Psoas muscle (tissue), 8 donors: ENCODE results near the gene DAGLB. TPM values are rescaled to one million over a fixed set of nuclear protein-coding genes. Genes with fewer than 3 reads are reported as not detected.

ENCODE experiments used
- ATAC-seq, 4 donors: fragments of 200-7000 bp; cut with Tn5 transposase; one replicate each; pipeline ENCODE4 v1.9.1; 2020; ENCODE audit warnings: moderate library complexity in 3 of 4, mild to moderate bottlenecking in 2 of 4
- DNase-seq, 2 donors: peaks; one replicate each; pipeline ENCODE4 v3.0.0-alpha.2; 2020
- H3K27ac ChIP-seq: fragments of 200-600 bp; one replicate; pipeline ENCODE4 v1.8.0; 2022
- H3K27me3 ChIP-seq, 3 donors: fragments of 200-600 bp in 1 of 3; one replicate each; pipeline versions ENCODE4 v1.6.1 to v1.8.0; 2013 to 2022; ENCODE audit warnings: low read length in 2 of 3, mild to moderate bottlenecking in 2 of 3, moderate library complexity in 1 of 3; ENCODE audit not compliant: insufficient read depth in 3 of 3
- H3K36me3 ChIP-seq, 2 donors: fragments of 200-600 bp in 1 of 2; one replicate each; pipeline versions ENCODE4 v1.6.1 to v1.8.0; 2013 to 2022; ENCODE audit warnings: low read depth in 1 of 2, mild to moderate bottlenecking in 1 of 2, moderate library complexity in 1 of 2; ENCODE audit not compliant: insufficient read depth in 1 of 2
- H3K4me1 ChIP-seq: fragments of 200-600 bp; one replicate; pipeline ENCODE4 v1.8.0; 2022
- H3K4me3 ChIP-seq: fragments of 200-600 bp; one replicate; pipeline ENCODE4 v1.8.0; 2022; ENCODE audit warnings: mild to moderate bottlenecking
- H3K9me3 ChIP-seq: fragments of 200-600 bp; one replicate; pipeline ENCODE4 v1.8.0; 2022
- WGBS, 3 donors: extraction: QIAGEN DNeasy Blood & Tissue Kit; methylation state at CpG; one replicate each; pipeline versions ENCODE4 v1.1.6 to v1.1.7; 2013; 5-methylcytosine and 5-hydroxymethylcytosine counted together
- intact Hi-C, 2 donors: fragments of 100-400 bp; cut with DNase I; formaldehyde crosslinking; loops; one replicate each; pipeline versions ENCODE4 v1.11.0 to v1.14.2; 2022
- polyA plus RNA-seq, 3 donors: library from polyadenylated mRNA; stranded (reverse); fragments of 200-250 nt; gene quantifications; one replicate each; pipeline ENCODE4 v1.2.3, GENCODE V29; 2013
- total RNA-seq, 4 donors: library from RNA; stranded (reverse); fragmentation: NEBNext Ultra II Directional in 2 of 4; extraction: Animal tissue kit (Norgen Biotek cat#: 25700) in 2 of 4; gene quantifications; one replicate each; pipeline versions ENCODE4 v1.2.1 to v1.2.4, GENCODE V29; 2021 to 2023
- TF ChIP-seq, protein P1 (sequence below): fragments of 200-600 bp; IDR thresholded peaks from one replicate; pipeline ENCODE4 v1.8.0; 2022; ENCODE audit warnings: antibody characterized with exemption
- donor health status: healthy with polysubstance abuse.
- donor health status: DM: no; HTN: no; CAD: no; lungs with moderate emphysema.
- donor health status: Bipolar disorder and iron deficiency.
- donor health status: healthy.
- donor health status: DM: yes; HTN: yes; CAD: no.
- donor health status: DM: no; HTN: no; CAD: no.
- donor health status: DM: no; HTN: no; CAD: no.
- donor health status: DM: yes; HTN: yes; CAD: no.

The DAGLB gene
- total and polyA plus RNA-seq, 7 donors = 9.2 to 23.8 (median 12.1) TPM

DNA sequence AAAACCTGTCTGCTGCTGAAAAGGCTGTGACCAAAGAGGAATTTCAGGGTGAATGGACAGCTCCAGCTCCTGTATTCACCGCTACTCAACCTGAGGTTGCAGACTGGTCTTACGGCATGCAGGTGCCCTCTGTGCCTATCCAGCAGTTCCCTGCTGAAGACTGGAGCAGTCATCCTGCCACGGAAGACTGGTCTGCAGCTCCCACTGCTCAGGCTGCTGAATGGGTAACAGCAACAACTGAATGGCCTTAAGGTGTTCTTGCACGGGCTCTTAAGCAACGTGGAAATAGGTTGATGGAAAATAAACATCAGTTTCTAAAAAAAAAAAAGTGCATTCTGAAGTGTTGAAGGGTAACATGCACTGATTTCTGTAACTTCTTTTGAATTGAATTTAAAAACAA is 82.3 kb downstream of the DAGLB start:
- no peaks in the 10 kb centered on the region for H3K9me3 ChIP-seq
- TF ChIP-seq, protein P1, sequence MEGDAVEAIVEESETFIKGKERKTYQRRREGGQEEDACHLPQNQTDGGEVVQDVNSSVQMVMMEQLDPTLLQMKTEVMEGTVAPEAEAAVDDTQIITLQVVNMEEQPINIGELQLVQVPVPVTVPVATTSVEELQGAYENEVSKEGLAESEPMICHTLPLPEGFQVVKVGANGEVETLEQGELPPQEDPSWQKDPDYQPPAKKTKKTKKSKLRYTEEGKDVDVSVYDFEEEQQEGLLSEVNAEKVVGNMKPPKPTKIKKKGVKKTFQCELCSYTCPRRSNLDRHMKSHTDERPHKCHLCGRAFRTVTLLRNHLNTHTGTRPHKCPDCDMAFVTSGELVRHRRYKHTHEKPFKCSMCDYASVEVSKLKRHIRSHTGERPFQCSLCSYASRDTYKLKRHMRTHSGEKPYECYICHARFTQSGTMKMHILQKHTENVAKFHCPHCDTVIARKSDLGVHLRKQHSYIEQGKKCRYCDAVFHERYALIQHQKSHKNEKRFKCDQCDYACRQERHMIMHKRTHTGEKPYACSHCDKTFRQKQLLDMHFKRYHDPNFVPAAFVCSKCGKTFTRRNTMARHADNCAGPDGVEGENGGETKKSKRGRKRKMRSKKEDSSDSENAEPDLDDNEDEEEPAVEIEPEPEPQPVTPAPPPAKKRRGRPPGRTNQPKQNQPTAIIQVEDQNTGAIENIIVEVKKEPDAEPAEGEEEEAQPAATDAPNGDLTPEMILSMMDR = no peak
- H3K27me3 ChIP-seq = no peaks in the 10 kb centered on the region
- 81 to 83% (median 82%) methylated on average over 5 of the region's 5 CpGs for WGBS, 3 donors
- no peaks in the 10 kb centered on the region for H3K4me1 ChIP-seq
- H3K4me3 ChIP-seq = no peak overlapping the region
- H3K36me3 ChIP-seq = no peaks in the 10 kb centered on the region
- intact Hi-C loops = no loop called here
- DNase-seq (no peak), ATAC-seq (no peak)
- H3K27ac ChIP-seq = no peak overlapping the region

DNA sequence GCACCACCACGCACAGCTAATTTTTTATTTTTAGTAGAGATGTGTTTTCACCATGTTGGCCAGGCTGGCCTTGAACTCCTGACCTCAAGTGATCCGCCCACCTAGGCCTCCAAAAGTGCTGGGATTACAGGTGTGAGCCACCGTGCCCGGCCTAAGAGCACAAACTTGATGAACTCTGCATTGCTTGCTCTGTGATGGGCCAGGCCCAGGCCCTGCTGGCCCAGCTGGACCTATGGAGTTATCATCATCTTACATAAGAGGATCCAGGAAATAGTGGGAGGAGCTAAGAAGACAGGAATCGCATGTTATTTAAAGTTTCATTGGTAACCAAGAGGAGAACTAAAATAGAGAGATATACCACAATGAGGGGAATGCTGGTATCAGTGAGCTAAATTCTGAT is 86.9 kb downstream of the DAGLB start:
- 80 to 82% (median 81%) methylated on average over 5 of the region's 5 CpGs for WGBS, 3 donors
- no peak for DNase-seq
- Histone ChIP-seq H3K9me3 (no peaks in the 10 kb centered on the region), H3K4me1 (no peaks in the 10 kb centered on the region), H3K27ac (no peak overlapping the region), H3K4me3 (no peak overlapping the region), H3K27me3 (no peaks in the 10 kb centered on the region), H3K36me3 (no peaks in the 10 kb centered on the region)
- no peak for ATAC-seq
- TF ChIP-seq, protein P1 = no peak
- intact Hi-C loops = no loop called here

DNA sequence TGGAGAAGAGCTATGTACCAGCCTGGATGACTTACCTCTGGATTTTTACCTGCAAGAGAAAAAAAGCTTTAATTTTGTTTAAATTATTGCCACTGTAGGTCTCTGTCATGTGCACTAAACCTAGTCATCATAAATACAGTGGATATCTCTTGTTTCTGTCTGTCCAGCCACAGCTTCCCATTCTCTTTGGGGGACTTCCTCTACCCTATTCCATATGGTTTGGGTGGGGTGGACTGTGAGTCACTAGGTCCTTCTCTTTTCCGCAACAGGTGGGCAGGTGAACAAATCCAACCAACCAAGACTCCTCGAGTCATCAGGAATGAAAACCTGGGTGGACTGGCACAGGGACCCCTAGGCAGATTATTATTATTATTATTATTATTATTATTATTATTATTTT is 88.0 kb downstream of the DAGLB start:
- no peaks in the 10 kb centered on the region for H3K36me3 ChIP-seq
- WGBS, 3 donors = 88 to 98% (median 94%) methylated on average over 2 of the region's 2 CpGs
- H3K27me3 ChIP-seq = no peaks in the 10 kb centered on the region
- H3K4me3 ChIP-seq = no peak overlapping the region
- intact Hi-C loops = no loop called here
- H3K4me1 ChIP-seq = no peaks in the 10 kb centered on the region
- TF ChIP-seq, protein P1 = no peak
- DNase-seq = no peak
- no peaks in the 10 kb centered on the region for H3K9me3 ChIP-seq
- no peak for ATAC-seq
- no peak overlapping the region for H3K27ac ChIP-seq

Other genes with a start within 250 kb of the DAGLB start
- gene CYTH3, start 175.3 kb downstream of the DAGLB start, total RNA-seq = 10 to 100 TPM in 3 of 4 donors, 1 to 10 TPM in 1; 8.9 to 15.0 (median 14.5) TPM
- gene CYTH3, start 175.3 kb downstream of the DAGLB start, polyA plus RNA-seq = 10 to 100 TPM in 1 of 3 donors, 1 to 10 TPM in 2; 6.1 to 13.5 (median 8.6) TPM
- 10 to 100 TPM; 24.9 to 44.2 (median 32.8) TPM for gene FAM220A, start 99.0 kb downstream of the DAGLB start, total RNA-seq
- 100 to 1,000 TPM in 1 of 3 donors, 10 to 100 TPM in 2; 12.6 to 108 (median 31.8) TPM for gene FAM220A, start 99.0 kb downstream of the DAGLB start, polyA plus RNA-seq
- gene RAC1, start 73.4 kb downstream of the DAGLB start, total RNA-seq = 100 to 1,000 TPM; 141 to 189 (median 175) TPM
- 100 to 1,000 TPM; 167 to 284 (median 238) TPM for gene RAC1, start 73.4 kb downstream of the DAGLB start, polyA plus RNA-seq
- 10 to 100 TPM; 29.6 to 47.9 (median 42.6) TPM for gene KDELR2, start 36.2 kb upstream of the DAGLB start, total RNA-seq
- gene KDELR2, start 36.2 kb upstream of the DAGLB start, polyA plus RNA-seq = 10 to 100 TPM; 31.9 to 69.7 (median 51.5) TPM
- gene GRID2IP, start 103.5 kb upstream of the DAGLB start, total RNA-seq = under 1 TPM in 1 of 4 donors, not detected in 3; 0.06 TPM
- gene GRID2IP, start 103.5 kb upstream of the DAGLB start, polyA plus RNA-seq = under 1 TPM in 2 of 3 donors, not detected in 1; 0.01 to 0.03 TPM
- 10 to 100 TPM; 46.7 to 60.1 (median 56.1) TPM for gene ZDHHC4, start 129.5 kb upstream of the DAGLB start, total RNA-seq
- 100 to 1,000 TPM in 1 of 3 donors, 10 to 100 TPM in 2; 60.0 to 112 (median 78.1) TPM for gene ZDHHC4, start 129.5 kb upstream of the DAGLB start, polyA plus RNA-seq
- gene INTS15, start 142.1 kb upstream of the DAGLB start, total RNA-seq = 10 to 100 TPM; 14.1 to 26.3 (median 21.3) TPM
- gene INTS15, start 142.1 kb upstream of the DAGLB start, polyA plus RNA-seq = 10 to 100 TPM; 20.3 to 46.0 (median 25.6) TPM
- 10 to 100 TPM in 3 of 4 donors, 1 to 10 TPM in 1; 7.0 to 10.5 (median 10.4) TPM for gene ZNF853, start 167.7 kb upstream of the DAGLB start, total RNA-seq
- 1 to 10 TPM; 4.4 to 7.8 (median 6.7) TPM for gene ZNF853, start 167.7 kb upstream of the DAGLB start, polyA plus RNA-seq
- gene ZNF316, start 189.4 kb upstream of the DAGLB start, total RNA-seq = 10 to 100 TPM; 13.9 to 21.7 (median 19.2) TPM
- 10 to 100 TPM in 2 of 3 donors, 1 to 10 TPM in 1; 9.4 to 17.8 (median 12.7) TPM for gene ZNF316, start 189.4 kb upstream of the DAGLB start, polyA plus RNA-seq